NCI-H345 (cell line): Measurements from ENCODE around the gene ANKRD63.

Source experiments
- DNase-seq: peaks from one replicate; lab custom pipeline; 2025; lab: John Stamatoyannopoulos, UW

ANKRD63 gene

GRCh38 chr15:40295877-40296560 lies 13.2 kb upstream of the ANKRD63 start:
- no peak for DNase-seq

DNA sequence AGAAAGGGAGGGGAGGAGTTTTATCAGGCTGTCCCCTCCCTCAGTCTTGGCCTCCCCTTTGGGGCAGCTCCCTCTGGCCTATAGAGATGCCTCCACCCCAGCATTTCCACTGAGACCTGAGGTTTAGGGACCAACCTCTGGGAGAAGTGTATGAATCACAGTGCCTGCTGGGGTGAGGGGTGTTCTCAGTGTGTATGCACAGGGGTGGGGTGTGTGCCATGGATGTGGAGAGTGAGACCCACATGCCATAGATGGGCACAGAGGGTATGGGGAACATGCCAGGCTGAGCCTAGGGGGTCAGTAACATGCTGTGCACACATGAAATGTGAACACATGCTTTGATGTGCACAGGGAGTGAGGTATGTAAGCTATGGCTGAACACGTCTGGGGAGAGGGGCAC lies 12.4 kb upstream of the ANKRD63 start:
- no peak for DNase-seq

- DNase-seq: no peak
These were observed 11.3 kb upstream of the ANKRD63 start for GRCh38 chr15:40293905-40294895.

DNA sequence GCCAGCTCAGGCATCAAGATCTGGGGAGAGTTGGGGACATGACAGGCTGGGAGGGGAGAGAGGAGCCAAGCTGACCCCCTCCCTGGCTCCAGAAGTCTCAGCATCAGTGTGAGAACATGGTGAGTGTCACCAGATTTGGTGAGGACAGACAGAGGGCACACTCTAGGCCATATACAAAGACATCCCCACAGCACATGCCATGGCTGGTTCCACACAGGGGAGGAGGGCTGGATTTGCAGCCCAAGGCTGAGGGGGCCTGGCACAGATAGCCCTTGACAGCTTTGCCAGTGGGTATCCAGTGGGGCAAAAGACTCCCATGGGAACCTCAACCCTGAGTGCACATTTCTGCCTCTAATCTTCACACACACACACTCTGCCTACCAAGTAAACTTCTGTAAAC lies 10.1 kb upstream of the ANKRD63 start:
- no peak for DNase-seq

GRCh38 chr15:40292246-40292645 lies 9.4 kb upstream of the ANKRD63 start:
- no peak for DNase-seq

GRCh38 chr15:40290918-40291574 lies 8.2 kb upstream of the ANKRD63 start:
- peak; percentile 23 for DNase-seq

GRCh38 chr15:40290545-40290917 lies 7.7 kb upstream of the ANKRD63 start:
- DNase-seq: no peak

DNA sequence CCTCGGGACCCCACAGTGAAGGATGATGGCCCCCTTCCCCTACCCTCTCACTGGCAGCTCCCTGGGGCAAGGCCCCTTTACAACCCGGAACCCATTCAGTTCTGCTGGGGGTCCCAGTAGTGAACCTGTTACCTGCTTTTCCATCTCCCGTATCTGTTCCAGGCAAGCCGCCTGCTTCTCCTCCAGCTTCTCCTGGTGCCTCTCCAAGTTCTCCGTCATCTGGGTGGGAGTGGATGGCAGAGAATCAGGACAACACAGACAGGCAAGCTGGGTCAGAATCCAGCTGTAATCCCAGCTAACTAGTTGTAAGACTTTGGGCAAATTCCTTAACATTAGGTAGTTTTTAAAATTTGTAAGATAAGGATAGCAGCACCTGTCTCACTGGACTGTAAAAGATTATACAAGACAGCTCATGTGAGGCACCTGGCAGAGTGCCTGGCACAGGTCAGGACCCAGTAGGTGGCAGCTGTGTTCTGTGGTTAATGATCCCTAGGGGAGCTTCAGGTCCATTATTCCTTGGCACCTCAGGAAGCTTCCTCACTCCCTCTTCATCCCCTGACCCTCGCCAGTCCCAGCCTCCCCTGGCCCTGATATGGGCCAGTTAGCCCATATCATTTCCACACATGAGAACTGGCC lies 6.4 kb upstream of the ANKRD63 start:
- DNase-seq: peak; percentile 19

DNA sequence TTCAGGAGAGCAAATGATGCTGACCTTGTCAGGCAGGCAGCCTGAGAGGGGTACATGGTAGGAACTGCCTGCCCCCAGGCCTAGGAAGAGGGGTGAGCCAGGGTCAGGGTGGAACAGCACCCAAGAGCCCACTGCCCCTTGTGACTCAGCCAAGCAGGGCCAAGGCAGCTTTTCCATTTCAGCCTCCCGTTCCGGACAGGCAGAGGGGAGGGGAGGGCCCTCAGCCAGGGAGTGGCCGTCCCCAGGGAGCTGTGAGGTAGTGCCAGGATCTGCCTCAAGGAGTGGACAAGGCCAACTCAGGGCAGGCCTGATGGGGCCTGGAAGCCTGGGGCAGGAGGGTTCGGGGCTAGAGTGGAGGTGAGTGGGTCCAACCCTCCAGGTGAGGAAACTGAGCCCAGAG lies 5.1 kb upstream of the ANKRD63 start:
- DNase-seq: no peak

GRCh38 chr15:40287505-40287904 lies 4.6 kb upstream of the ANKRD63 start:
- no peak for DNase-seq

DNA sequence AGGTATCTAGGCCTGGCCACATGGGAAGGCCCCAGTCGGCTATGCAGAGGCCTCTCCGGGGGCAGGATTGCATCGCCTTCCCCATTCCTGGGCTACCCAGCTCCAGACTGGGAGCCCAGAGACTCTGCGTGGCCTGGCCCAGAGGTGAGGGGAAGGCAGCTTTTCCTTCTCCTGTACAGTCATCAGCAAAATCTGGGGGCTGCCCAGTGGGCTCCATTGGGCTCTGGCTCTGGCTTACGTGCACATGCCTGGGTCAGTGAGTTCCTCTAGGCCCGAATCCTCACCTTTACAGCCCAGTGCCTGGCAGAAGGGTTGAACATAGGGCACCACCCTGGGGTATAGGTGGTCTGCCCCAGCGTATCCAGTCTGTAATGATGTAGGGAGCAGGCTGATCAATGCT lies 3.9 kb upstream of the ANKRD63 start:
- no peak for DNase-seq

DNA sequence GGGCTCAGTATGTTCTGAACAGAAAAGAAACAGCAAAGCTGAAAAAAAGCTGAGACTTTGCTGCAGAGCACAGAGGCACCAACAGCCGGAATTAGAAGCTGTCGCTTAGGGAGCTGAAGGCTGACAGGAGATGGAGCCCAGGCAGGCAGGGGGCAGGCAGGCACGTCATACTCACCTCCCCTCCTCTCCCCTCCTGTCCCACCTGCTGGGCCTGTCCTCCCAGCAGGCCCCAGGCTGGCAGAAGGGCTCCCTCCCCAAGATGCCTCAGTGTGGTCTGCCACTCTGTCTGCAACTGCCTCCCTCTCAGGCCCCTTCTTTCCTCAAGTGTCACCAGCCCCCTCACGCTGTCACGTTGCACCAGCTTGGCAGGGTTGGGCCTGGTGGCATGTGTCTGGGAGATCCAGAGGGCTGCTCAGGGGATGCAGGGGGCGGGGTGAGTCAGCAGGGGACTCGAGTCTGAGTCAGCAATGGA lies 3.2 kb upstream of the ANKRD63 start:
- DNase-seq: no peak

DNA sequence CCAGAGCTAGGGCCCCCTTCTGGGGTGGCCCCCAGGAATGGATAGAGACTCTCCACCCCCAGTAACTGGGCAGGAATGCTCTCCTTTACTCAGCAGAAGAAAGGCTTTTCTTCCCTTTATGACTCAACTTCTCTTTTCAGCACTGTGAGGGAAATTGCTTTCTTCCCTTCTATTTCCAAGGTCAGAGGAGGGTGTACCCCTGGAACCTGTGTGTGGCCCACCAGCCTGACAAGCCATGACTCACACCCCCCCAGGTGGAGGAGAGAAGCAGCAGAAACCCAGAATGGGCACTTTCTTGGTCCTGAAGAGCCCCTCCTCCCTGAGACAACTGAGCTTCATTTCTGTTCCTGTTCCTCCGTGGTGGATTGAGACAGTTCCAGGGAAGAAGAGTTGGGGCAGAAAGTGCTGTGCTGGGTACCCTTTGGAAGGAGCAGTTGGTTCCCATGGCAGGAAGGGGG lies 2.7 kb upstream of the ANKRD63 start:
- no peak for DNase-seq

- no peak for DNase-seq
These were observed 2.3 kb upstream of the ANKRD63 start for GRCh38 chr15:40285151-40285550.

DNA sequence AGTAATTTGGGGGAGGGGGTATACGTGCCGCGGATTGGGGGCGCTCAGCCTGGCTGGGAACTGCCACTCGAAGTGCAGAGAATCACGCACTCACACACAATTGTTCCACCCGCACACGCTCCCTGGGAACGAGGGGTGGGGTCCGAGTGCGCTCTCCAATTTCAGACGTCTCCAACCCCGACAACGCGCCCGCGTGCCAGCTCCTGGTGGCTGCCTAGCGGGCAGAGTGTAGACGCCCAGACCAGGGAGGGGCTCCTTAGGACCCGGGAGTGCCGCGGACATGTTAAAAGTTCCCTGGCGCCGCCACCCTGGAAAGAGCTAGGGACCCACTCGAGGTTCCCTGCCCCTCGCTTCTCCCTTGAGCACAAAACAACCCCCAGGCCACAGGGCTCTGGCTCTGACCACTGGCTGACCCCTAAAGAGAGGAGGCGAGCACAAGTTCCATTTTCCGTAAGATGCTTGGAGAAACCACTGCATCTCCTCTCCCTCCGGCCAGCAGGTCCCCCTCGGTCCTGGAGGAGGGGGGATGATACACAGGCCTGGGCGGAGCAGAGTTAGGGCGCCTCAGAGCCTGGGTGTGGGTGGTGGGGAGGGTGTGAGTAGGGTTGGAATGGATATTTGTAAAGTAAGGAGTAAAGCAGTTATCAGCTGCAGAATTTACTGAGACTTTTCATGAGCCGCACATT lies 894 bp upstream of the ANKRD63 start:
- DNase-seq: no peak

- no peak for DNase-seq
These were observed 556 bp downstream of the ANKRD63 start for GRCh38 chr15:40282147-40282868.

- DNase-seq: no peak
These were observed 1.1 kb downstream of the ANKRD63 start for GRCh38 chr15:40281801-40282146.

DNA sequence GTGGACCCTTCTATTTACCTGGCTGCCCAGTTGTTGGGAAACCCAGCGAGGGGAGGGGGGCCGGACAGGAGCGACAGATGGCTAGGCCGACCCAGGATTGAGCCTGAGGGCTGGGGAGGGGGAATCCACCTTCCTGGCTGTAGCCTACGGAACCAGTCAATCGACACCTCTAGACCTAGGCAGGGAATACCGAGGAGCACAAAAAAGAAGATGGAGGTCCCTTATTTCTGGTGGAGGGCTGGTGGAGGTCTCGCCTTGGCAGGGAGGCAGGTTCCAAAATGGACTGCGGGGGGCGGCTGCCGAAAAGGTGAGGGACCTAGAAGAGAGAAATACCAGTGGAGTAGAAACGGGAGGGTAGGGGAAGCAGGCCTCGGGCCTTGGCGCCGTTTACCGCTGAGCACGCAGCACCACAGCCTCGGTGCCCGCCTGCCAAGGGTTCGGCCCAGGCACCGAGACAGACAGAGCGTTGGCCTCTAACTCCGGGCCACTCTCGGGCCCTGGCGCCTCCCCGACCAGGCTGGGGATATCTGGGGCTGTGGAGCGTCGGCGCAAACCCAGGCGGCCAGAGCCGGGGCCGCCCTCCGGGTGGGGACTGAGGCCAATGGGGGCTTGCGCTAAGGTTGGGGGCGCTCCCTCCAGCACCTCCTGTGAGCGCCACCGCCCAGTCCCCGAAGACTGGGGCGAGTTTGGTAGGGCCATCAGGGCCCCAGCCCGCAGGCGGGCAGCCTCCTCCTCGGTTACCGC lies 1.6 kb downstream of the ANKRD63 start:
- DNase-seq: no peak

DNA sequence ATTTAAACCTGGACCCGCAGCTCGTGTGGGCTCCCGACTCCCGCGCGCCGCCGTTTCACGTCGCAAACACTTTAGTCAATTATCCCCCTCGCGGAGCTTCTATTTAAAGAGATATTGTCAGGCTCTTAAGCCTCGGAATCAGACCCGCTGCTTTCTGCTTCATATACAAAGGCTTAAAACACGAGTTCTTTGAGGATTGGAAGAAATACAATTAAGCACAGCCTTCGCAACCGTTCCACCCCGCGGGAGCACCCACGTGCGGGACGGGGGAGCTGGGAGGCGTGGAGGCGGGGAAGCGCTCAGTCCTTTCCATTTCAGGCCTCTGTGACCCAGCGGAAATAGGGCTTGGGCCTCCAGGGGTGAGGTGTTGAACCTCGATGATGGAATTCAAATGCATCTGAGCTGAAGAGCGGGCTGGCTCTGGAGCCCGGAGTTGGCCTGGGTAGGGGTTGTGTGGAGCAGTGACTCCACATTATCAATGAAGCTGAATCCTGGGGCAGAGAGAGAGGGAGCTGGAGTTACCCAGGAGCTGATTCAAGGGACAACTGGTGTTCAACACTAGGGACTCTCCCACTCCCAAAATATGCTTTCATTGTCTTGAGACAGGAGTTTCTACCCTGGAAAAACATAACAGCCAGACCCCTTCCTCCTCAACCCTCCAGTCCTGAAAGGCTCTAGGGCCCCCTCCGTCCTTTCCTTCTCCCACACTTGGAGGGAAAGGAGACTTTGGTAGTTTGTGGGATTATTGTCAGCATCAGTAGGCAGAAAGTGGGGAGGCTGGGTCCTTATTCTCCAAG lies 2.4 kb downstream of the ANKRD63 start:
- no peak for DNase-seq
